Activated CD4-positive, alpha-beta memory T cell treated with anti-CD3 and anti-CD28 coated beads for 36 hours (primary cell): Measurements from ENCODE around the gene EIF5. TPM values are rescaled to one million over a fixed set of nuclear protein-coding genes. Genes with fewer than 3 reads are reported as not detected.
A peak's percentile ranks its signal among the peaks of the same experiment; 100 is the strongest.

ENCODE experiments used
- CTCF ChIA-PET: fragments of 350-600 bp; sonication (Branson Sonifier 250); formaldehyde crosslinking; loops from one replicate; lab custom pipeline; 2021; ENCODE audit warnings: antibody characterized with exemption, inconsistent platforms; lab: Charles Lee
- POLR2A ChIA-PET: fragments of 350-600 bp; sonication (Branson Sonifier 250); formaldehyde crosslinking; loops from one replicate; lab custom pipeline; 2021; ENCODE audit warnings: antibody characterized with exemption; lab: Charles Lee
- DNase-seq: peaks from one replicate; pipeline ENCODE4 v3.0.0-alpha.2; 2020
- H3K27ac Mint-ChIP-seq: one replicate; pipeline ENCODE4 v1.8.0; 2021; ENCODE audit warnings: mixed read lengths
- H3K27me3 Mint-ChIP-seq: one replicate; pipeline ENCODE4 v1.8.0; 2021; ENCODE audit warnings: mixed read lengths
- H3K36me3 Mint-ChIP-seq: one replicate; pipeline ENCODE4 v1.8.0; 2021; ENCODE audit warnings: mixed read lengths
- H3K4me1 Mint-ChIP-seq: one replicate; pipeline ENCODE4 v1.8.0; 2021; ENCODE audit warnings: low read depth, mixed read lengths
- H3K4me3 Mint-ChIP-seq: one replicate; pipeline ENCODE4 v1.8.0; 2021; ENCODE audit warnings: mild to moderate bottlenecking, mixed read lengths
- H3K9me3 Mint-ChIP-seq: one replicate; pipeline ENCODE4 v1.8.0; 2021; ENCODE audit warnings: mixed read lengths
- intact Hi-C: fragments of 100-400 bp; cut with micrococcal nuclease; formaldehyde crosslinking; loops from one replicate; pipeline ENCODE4 v1.15.1; 2023
- total RNA-seq, 2 experiments: library from RNA; stranded (reverse); gene quantifications; one replicate each; pipeline ENCODE4 v1.2.3, GENCODE V29; 2021

Gene EIF5
- total RNA-seq, 2 experiments from 2014 or later, result 192 to 196 TPM

DNA sequence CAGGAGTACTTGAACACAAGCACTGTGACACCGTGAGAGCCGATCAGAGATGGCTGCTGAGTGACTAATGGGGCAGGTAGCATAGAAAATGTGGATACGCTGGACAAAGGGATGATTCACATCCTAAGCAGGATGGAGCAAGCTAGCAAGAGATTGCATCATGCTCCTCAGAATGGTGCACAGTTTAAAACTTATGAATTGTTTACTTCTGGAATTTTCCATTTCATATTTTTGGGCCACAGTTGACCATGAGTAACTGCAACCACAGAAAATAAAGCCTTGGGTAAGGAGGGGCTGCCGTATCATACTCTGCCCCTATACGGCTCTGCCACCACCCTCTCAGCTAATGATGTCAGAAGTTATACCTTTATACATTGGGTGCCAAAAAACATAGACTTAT, 27.8 kb downstream of the EIF5 start:
- intact Hi-C loops, result no loop called here
- no peak overlapping the region for H3K4me3 Mint-ChIP-seq
- H3K9me3 Mint-ChIP-seq, result peaks cover 21% of the 10 kb centered on the region
- peak overlapping the region; percentile 4 for H3K27ac Mint-ChIP-seq
- peaks cover 8% of the 10 kb centered on the region for H3K36me3 Mint-ChIP-seq
- ChIA-PET POLR2A (no interaction called here), CTCF (interaction anchor here (1.1 kb wide), 2 partner anchors 12 to 30 kb away, joined by 3 read pairs; no protein-coding TSS in a partner anchor)
- peaks cover 6% of the 10 kb centered on the region for H3K27me3 Mint-ChIP-seq
- H3K4me1 Mint-ChIP-seq, result peaks cover 3% of the 10 kb centered on the region
- peak; percentile 28 for DNase-seq

DNA sequence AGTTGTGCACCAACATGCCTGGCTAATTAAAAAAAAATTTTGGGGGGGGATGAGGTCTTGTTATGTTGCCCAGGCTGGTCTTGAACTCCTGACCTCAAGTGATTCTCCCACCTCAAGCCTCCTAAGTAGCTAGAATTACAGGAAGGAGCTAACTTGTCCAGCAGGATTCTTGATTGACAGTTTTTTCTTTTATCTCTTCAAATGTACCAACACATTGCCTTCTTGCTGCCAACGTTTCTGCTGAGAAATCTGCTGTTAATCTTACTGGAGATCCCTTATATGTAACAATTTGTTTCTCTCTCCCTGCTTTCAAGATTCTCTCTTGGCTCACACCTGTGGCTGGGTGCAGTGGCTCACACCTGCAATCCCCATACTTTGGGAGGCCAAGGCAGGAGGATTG, 28.7 kb downstream of the EIF5 start:
- Mint-ChIP-seq H3K9me3 (peaks cover 21% of the 10 kb centered on the region), H3K36me3 (peaks cover 8% of the 10 kb centered on the region), H3K27me3 (peaks cover 6% of the 10 kb centered on the region), H3K4me1 (no peaks in the 10 kb centered on the region), H3K27ac (no peak overlapping the region), H3K4me3 (no peak overlapping the region)
- ChIA-PET POLR2A (no interaction called here), CTCF (interaction anchor here (1.1 kb wide), 1 partner anchor 11 kb away, joined by 3 read pairs; no protein-coding TSS in a partner anchor)
- no peak for DNase-seq
- intact Hi-C loops, result no loop called here

DNA sequence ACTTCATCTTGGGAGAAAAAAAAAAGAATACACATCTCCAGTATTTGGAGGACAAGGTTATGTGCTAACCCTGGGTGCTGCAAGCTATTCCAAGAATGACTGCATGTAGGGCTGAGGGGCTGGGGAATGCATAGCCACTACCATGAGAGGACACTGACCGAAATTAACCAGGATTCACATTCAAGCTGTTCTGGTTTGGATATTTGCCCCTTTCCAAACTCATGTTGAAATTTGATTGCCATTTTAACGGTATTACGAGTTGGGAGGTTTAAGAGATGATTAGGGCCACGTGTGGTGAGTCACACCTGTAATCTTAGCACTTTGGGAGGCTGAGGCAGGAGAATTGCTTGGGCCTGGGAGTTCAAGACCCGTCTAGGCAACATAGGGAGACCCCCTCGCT, 32.7 kb downstream of the EIF5 start:
- ChIA-PET CTCF (interaction anchor here (1.4 to 2.6 kb wide), 3 partner anchors 12 to 262 kb away, joined by 4 to 12 read pairs (median 6); no protein-coding TSS in a partner anchor), POLR2A (interaction anchor here (0.6 kb wide), 1 partner anchor 15 kb away, joined by 3 read pairs; no protein-coding TSS in a partner anchor)
- peaks cover 20% of the 10 kb centered on the region for H3K9me3 Mint-ChIP-seq
- no peak overlapping the region for H3K27ac Mint-ChIP-seq
- H3K4me3 Mint-ChIP-seq, result no peak overlapping the region
- peaks cover 8% of the 10 kb centered on the region for H3K36me3 Mint-ChIP-seq
- intact Hi-C loops, result no loop called here
- DNase-seq, result no peak
- H3K4me1 Mint-ChIP-seq, result no peaks in the 10 kb centered on the region
- H3K27me3 Mint-ChIP-seq, result peaks cover 1% of the 10 kb centered on the region

DNA sequence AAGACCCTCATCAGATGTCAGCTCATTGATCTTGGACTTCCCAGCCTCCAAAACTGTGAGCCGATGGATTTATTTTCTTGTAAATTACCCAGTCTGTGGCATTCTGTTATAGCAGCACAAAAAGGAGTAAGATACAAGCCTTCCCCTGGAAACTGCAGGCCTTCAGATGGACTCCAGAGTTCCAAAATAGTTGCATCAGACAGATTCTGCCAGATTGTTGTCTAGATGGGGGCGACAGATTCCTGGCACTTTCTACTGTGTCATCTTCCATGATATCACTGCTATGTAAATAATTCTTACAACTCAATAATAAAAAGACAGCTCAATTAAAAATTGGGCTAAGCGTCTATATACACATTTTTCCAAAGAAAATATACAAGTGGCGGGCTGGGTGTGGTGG, 34.0 kb downstream of the EIF5 start:
- intact Hi-C loops, result no loop called here
- Mint-ChIP-seq H3K36me3 (peaks cover 5% of the 10 kb centered on the region), H3K27me3 (peaks cover 5% of the 10 kb centered on the region), H3K4me3 (no peak overlapping the region), H3K9me3 (peaks cover 10% of the 10 kb centered on the region), H3K4me1 (peaks cover 5% of the 10 kb centered on the region), H3K27ac (no peak overlapping the region)
- CTCF ChIA-PET, result interaction anchor here (1.4 to 2.6 kb wide), 3 partner anchors 13 to 263 kb away, joined by 4 to 12 read pairs (median 6); no protein-coding TSS in a partner anchor
- POLR2A ChIA-PET, result no interaction called here
- DNase-seq, result no peak

DNA sequence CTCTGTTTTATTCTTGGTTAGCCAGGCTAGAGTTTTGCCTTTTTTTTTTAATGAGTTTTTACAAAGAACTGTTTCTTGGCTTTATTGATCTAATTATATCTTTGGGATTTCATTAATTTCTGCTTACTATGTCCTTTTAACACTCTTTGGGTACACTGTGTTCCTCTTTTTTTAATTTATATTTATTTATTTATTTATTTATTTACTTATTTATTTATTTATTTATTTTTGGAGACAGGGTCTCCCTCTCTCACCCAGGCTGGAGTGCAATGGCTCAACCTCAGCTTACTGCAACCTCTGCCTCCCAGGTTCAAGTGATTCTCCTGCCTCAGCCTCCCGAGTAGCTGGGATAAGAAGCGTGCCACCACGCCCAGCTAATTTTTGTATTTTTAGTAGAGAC, 36.0 kb downstream of the EIF5 start:
- POLR2A ChIA-PET, result no interaction called here
- Mint-ChIP-seq H3K9me3 (no peaks in the 10 kb centered on the region), H3K4me3 (no peak overlapping the region), H3K27me3 (peaks cover 6% of the 10 kb centered on the region), H3K36me3 (no peaks in the 10 kb centered on the region), H3K27ac (no peak overlapping the region), H3K4me1 (peaks cover 5% of the 10 kb centered on the region)
- no peak for DNase-seq
- intact Hi-C loops, result no loop called here
- CTCF ChIA-PET, result interaction anchor here (0.8 to 1.6 kb wide), 2 partner anchors 15 to 24 kb away, joined by 4 read pairs; no protein-coding TSS in a partner anchor

DNA sequence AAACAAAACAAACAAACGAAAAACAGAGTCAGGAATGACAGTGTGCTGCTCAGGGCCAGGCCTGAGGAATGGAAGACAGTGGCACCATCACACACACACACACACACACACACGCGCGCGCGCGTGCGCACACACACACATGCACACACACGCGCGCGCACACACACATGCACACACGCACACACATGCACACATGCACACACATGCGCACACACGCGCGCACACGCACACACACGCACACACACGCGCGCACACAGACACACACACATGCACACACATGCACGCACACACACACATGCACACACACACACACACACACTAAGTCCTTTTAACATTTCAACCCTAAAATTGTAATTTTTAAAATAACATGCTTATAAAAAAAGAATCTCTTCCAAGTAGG, 38.0 kb downstream of the EIF5 start:
- no peaks in the 10 kb centered on the region for H3K9me3 Mint-ChIP-seq
- H3K4me3 Mint-ChIP-seq, result no peak overlapping the region
- DNase-seq, result no peak
- no peak overlapping the region for H3K27ac Mint-ChIP-seq
- ChIA-PET CTCF (no interaction called here), POLR2A (no interaction called here)
- H3K27me3 Mint-ChIP-seq, result peaks cover 6% of the 10 kb centered on the region
- intact Hi-C loops, result no loop called here
- no peaks in the 10 kb centered on the region for H3K36me3 Mint-ChIP-seq
- H3K4me1 Mint-ChIP-seq, result peaks cover 5% of the 10 kb centered on the region

DNA sequence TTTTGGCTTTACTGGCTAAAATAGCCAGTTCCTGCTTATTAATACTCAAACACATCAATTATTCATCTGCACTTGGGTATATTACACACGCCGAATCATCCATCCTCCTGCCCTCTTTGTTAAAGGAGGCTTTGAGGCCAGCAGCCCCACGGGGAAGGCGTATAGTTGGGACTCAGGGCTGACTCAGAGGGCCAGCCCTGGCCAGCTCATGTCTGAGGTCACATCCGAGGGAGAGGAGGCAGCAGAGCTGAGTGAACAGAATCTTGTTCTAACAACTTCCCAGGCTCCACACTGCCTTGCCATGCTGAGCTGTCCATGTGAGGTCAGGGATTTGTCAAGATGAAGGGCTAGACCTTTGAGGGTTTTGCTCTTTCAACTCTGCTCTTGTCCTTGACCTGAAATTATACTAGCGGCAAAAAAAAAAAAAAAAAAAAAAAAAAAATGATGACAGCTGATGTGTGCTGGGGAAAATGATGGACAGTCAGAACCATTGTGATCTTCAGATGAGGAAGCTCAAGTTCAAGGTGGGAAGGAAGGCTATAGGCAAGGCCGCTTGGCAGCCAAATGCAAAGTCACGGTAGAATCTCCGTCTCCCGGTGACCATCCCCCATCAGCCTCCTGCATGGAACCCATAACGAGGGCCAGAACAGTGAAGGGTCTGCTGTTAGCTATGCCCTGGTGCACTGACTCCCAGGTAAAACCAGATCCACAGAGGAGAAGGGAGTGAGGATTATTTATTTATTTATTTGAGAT, 38.7 kb downstream of the EIF5 start:
- no peak overlapping the region for H3K27ac Mint-ChIP-seq
- peaks cover 5% of the 10 kb centered on the region for H3K4me1 Mint-ChIP-seq
- CTCF ChIA-PET, result interaction anchor here (0.6 to 0.9 kb wide), 2 partner anchors 10 to 16 kb away, joined by 3 read pairs; no protein-coding TSS in a partner anchor
- POLR2A ChIA-PET, result no interaction called here
- no peaks in the 10 kb centered on the region for H3K36me3 Mint-ChIP-seq
- H3K9me3 Mint-ChIP-seq, result no peaks in the 10 kb centered on the region
- H3K27me3 Mint-ChIP-seq, result peaks cover 6% of the 10 kb centered on the region
- peak; percentile 64 for DNase-seq
- no peak overlapping the region for H3K4me3 Mint-ChIP-seq
- intact Hi-C loops, result no loop called here

DNA sequence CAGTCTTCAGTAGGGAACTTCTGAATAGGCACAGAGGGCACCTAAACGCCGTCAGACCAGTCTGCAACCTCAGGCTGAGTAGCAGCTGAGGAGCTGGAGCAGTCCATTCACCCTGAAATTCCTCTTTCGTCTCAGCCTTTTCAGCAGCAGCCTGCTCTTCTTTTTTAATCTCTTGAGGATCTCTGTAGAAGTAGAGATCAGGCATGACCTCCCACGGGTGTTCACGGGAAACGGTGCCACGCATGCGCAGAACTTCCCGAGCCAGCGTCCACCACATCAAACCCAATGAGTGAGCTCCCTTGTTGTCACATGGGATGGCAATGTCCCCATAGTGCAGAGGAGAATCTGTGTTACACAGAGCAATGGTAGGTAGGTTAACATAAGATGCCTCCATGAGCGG, 40.1 kb downstream of the EIF5 start:
- peaks cover 6% of the 10 kb centered on the region for H3K27me3 Mint-ChIP-seq
- no peak overlapping the region for H3K4me3 Mint-ChIP-seq
- H3K4me1 Mint-ChIP-seq, result peaks cover 5% of the 10 kb centered on the region
- DNase-seq, result no peak
- no peaks in the 10 kb centered on the region for H3K36me3 Mint-ChIP-seq
- POLR2A ChIA-PET, result no interaction called here
- intact Hi-C loops, result no loop called here
- H3K9me3 Mint-ChIP-seq, result no peaks in the 10 kb centered on the region
- H3K27ac Mint-ChIP-seq, result no peak overlapping the region
- CTCF ChIA-PET, result interaction anchor here (0.9 to 9.6 kb wide), 2 partner anchors 12 to 17 kb away, joined by 3 to 101 read pairs; no protein-coding TSS in a partner anchor

DNA sequence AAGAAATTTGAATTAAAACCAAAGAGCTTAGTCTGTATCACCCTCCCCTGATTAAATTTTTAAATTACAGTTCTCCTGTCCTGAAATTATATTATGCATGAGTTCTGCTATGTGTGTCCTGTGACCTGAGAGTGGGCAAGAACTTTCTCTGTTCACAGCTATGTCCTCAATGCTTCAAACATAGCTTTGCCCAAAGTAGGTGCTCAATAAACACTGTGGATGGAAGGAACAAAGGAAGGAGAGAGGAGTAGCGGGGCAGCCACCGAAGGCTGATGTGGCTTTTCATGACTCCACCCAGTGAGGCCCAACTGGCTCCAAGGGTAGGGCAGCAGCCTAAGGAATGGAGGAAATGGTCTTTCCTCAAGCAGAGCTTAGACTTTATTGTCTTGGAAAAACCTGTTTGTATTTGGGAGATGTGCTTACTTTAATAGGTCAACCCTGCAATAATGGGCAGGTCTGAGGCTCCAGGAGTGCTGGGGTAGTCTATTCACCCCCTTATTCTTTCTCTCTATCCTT, 43.5 kb downstream of the EIF5 start:
- ChIA-PET POLR2A (no interaction called here), CTCF (interaction anchor here (9.6 kb wide), 1 partner anchor 14 kb away, joined by 101 read pairs; no protein-coding TSS in a partner anchor)
- Mint-ChIP-seq H3K27ac (no peak overlapping the region), H3K9me3 (no peaks in the 10 kb centered on the region), H3K36me3 (no peaks in the 10 kb centered on the region), H3K27me3 (peaks cover 8% of the 10 kb centered on the region), H3K4me3 (no peak overlapping the region), H3K4me1 (peaks cover 11% of the 10 kb centered on the region)
- intact Hi-C loops, result no loop called here
- DNase-seq, result no peak

DNA sequence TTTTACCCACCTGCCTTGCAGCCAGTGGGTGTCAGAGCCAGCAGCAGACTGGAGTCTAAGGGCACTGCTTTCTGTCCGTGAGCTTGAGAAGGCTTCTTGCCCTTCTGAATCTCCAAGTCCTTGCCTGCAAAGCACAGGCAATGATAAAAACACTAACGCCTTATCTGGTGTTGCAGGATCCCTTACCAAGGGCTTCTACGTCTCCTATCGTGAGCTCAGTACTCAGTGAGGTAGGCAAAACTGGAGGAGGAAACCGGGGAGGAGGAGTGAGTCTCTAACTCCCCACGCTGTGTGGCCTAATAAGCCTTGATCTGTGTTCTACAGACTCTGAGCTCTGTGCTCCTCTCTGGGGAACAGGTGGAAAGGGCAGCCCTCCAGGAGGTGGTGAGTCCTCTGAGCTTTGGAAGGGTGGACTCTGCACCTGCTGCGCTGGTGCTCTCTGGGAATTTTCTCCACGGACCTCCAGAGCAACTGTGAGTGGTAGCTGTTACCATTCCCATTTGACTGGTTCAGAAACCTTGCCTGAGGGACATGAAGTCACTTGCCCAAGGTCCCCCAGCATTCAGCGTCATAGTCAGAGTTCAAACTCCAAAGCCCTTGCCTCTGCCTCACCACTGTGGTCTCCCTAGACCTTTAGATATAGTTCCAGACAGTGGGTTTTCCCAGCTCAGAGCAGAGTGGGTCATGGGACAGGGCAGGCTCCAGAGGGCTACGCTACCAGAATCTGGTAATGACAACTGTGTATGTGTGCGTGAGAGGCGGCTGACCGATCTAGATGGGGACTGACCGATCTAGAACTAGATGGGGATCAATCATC, 44.2 kb downstream of the EIF5 start:
- intact Hi-C loops, result no loop called here
- no peak overlapping the region for H3K4me3 Mint-ChIP-seq

DNA sequence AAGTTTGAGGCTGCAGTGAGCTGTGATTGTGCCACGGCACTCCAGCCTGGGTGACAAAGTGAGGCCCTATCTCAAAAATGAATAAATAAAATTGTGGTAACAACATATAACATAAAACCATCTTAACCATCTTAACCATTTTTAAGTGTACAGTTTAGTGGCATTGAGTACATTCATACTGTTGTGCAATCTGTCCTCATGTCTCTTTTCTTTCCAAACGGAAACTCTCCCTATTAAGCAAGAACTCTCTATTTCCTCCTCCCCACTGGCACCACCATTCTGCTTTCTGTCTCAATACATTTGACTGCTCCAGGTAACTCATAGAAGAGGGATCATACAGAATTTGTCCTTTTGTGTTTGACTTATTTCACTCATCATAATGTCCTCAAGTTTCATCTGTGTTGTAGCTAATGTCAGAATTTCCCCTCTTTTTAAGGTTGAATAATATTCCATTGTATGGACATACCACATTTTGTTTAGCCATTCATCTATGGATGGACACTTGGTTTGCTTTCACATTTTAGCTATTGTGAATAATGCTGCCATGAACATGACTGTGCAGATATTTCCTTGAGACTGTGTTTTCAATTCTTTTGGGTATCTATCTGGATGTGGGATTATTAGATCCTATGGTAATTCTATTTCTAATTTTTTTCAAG, 46.8 kb downstream of the EIF5 start:
- Mint-ChIP-seq H3K27ac (no peak overlapping the region), H3K36me3 (peaks cover under 1% of the 10 kb centered on the region), H3K4me3 (no peak overlapping the region), H3K4me1 (peaks cover 20% of the 10 kb centered on the region), H3K9me3 (no peaks in the 10 kb centered on the region), H3K27me3 (peaks cover 3% of the 10 kb centered on the region)
- no peak for DNase-seq
- ChIA-PET POLR2A (interaction anchor here (0.6 kb wide), 2 partner anchors 25 to 80 kb away, joined by 3 read pairs; no protein-coding TSS in a partner anchor), CTCF (interaction anchor here (0.9 to 9.6 kb wide), 2 partner anchors 10 to 24 kb away, joined by 3 to 101 read pairs; no protein-coding TSS in a partner anchor)
- intact Hi-C loops, result no loop called here

More for the DNA sequence above, 44.2 kb downstream of the EIF5 start:
- peaks cover 12% of the 10 kb centered on the region for H3K4me1 Mint-ChIP-seq
- H3K27ac Mint-ChIP-seq, result no peak overlapping the region
- no peaks in the 10 kb centered on the region for H3K9me3 Mint-ChIP-seq
- no peaks in the 10 kb centered on the region for H3K36me3 Mint-ChIP-seq
- H3K27me3 Mint-ChIP-seq, result peaks cover 6% of the 10 kb centered on the region
- ChIA-PET CTCF (interaction anchor here (9.6 kb wide), 1 partner anchor 13 kb away, joined by 101 read pairs; no protein-coding TSS in a partner anchor), POLR2A (no interaction called here)
- DNase-seq, result no peak
